Measurements from ENCODE around the gene GPR161.

GPR161 gene

GRCh38 chr1:168112673-168113305 lies 23.9 kb downstream of the GPR161 start:
- Histone ChIP-seq H3K4me2 (no peak overlapping the region), H3K4me1 (ENCODE audit: low read depth, poor library complexity, severe bottlenecking) (no peaks in the 10 kb centered on the region)

GRCh38 chr1:168110896-168111545 lies 25.7 kb downstream of the GPR161 start:
- H3K4me3 ChIP-seq (IDR thresholded peaks at IDR 0.05; ENCODE audit: insufficient read depth, low read depth, low read length): no peak overlapping the region
- H3K79me2 ChIP-seq (ENCODE audit: insufficient read depth, low read depth): no peaks in the 10 kb centered on the region
- H3K27me3 ChIP-seq (ENCODE audit: insufficient read depth, low read depth): no peaks in the 10 kb centered on the region
- no peak overlapping the region for H3K27ac ChIP-seq
- H3K4me1 ChIP-seq (ENCODE audit: low read depth, poor library complexity, severe bottlenecking): no peaks in the 10 kb centered on the region
- H4K20me1 ChIP-seq (ENCODE audit: insufficient read depth): no peaks in the 10 kb centered on the region
- TF ChIP-seq, protein P1, sequence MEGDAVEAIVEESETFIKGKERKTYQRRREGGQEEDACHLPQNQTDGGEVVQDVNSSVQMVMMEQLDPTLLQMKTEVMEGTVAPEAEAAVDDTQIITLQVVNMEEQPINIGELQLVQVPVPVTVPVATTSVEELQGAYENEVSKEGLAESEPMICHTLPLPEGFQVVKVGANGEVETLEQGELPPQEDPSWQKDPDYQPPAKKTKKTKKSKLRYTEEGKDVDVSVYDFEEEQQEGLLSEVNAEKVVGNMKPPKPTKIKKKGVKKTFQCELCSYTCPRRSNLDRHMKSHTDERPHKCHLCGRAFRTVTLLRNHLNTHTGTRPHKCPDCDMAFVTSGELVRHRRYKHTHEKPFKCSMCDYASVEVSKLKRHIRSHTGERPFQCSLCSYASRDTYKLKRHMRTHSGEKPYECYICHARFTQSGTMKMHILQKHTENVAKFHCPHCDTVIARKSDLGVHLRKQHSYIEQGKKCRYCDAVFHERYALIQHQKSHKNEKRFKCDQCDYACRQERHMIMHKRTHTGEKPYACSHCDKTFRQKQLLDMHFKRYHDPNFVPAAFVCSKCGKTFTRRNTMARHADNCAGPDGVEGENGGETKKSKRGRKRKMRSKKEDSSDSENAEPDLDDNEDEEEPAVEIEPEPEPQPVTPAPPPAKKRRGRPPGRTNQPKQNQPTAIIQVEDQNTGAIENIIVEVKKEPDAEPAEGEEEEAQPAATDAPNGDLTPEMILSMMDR (conservative IDR thresholded peaks at IDR 0.05; ENCODE audit: low read depth, low read length): no peak
- H2AFZ ChIP-seq (ENCODE audit: low read depth): no peak overlapping the region
- no peaks in the 10 kb centered on the region for H3K36me3 ChIP-seq (ENCODE audit: insufficient read depth)
- no peak overlapping the region for H3K4me2 ChIP-seq
- H3K9ac ChIP-seq: no peak overlapping the region

More at GRCh38 chr1:168112673-168113305, 23.9 kb downstream of the GPR161 start:
- no peak overlapping the region for H3K4me3 ChIP-seq (IDR thresholded peaks at IDR 0.05; ENCODE audit: insufficient read depth, low read depth, low read length)
- H3K27me3 ChIP-seq (ENCODE audit: insufficient read depth, low read depth): no peaks in the 10 kb centered on the region
- no peaks in the 10 kb centered on the region for H3K79me2 ChIP-seq (ENCODE audit: insufficient read depth, low read depth)
- no peak overlapping the region for H2AFZ ChIP-seq (ENCODE audit: low read depth)
- TF ChIP-seq, protein P1 (conservative IDR thresholded peaks at IDR 0.05; ENCODE audit: low read depth, low read length): no peak
- H3K9ac ChIP-seq: no peak overlapping the region
- no peaks in the 10 kb centered on the region for H3K36me3 ChIP-seq (ENCODE audit: insufficient read depth)
- H4K20me1 ChIP-seq (ENCODE audit: insufficient read depth): no peaks in the 10 kb centered on the region
- H3K27ac ChIP-seq: no peak overlapping the region

GRCh38 chr1:168106274-168106673 lies 30.5 kb downstream of the GPR161 start:
- Histone ChIP-seq H3K27ac (no peak overlapping the region), H2AFZ (ENCODE audit: low read depth) (no peak overlapping the region), H3K4me2 (no peak overlapping the region), H3K36me3 (ENCODE audit: insufficient read depth) (no peaks in the 10 kb centered on the region), H3K27me3 (ENCODE audit: insufficient read depth, low read depth) (no peaks in the 10 kb centered on the region), H3K9ac (no peak overlapping the region), H3K79me2 (ENCODE audit: insufficient read depth, low read depth) (no peaks in the 10 kb centered on the region), H4K20me1 (ENCODE audit: insufficient read depth) (no peaks in the 10 kb centered on the region), H3K4me1 (ENCODE audit: low read depth, poor library complexity, severe bottlenecking) (no peaks in the 10 kb centered on the region), H3K4me3 (IDR thresholded peaks at IDR 0.05; ENCODE audit: insufficient read depth, low read depth, low read length) (no peak overlapping the region)
- TF ChIP-seq, protein P1 (conservative IDR thresholded peaks at IDR 0.05; ENCODE audit: low read depth, low read length): no peak

DNA sequence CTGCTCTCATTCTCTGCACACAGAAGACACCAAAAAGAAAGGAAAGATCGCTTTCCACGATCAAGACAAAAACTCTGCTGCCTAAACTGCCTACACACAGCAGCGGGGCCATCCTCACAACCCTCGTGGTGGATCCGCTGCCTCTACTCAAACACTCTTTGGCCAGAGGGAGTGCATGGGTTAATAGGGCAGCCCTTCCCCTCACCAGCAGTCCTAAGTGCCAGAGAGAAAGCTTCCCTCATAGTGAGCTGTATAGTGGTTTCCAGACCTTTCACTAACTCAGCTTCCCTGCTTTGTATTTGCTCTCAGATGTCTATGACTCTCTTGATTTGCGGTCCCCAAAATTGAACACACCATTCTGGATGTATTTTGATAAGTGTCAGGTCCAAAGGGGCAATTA lies 30.9 kb downstream of the GPR161 start:
- Histone ChIP-seq H2AFZ (ENCODE audit: low read depth) (no peak overlapping the region), H3K27me3 (ENCODE audit: insufficient read depth, low read depth) (no peaks in the 10 kb centered on the region)
- TF ChIP-seq, protein P1 (conservative IDR thresholded peaks at IDR 0.05; ENCODE audit: low read depth, low read length): no peak

More for the DNA sequence above, 30.9 kb downstream of the GPR161 start:
- no peaks in the 10 kb centered on the region for H3K79me2 ChIP-seq (ENCODE audit: insufficient read depth, low read depth)
- H3K4me2 ChIP-seq: no peak overlapping the region
- no peaks in the 10 kb centered on the region for H3K4me1 ChIP-seq (ENCODE audit: low read depth, poor library complexity, severe bottlenecking)
- H3K9ac ChIP-seq: no peak overlapping the region
- no peak overlapping the region for H3K4me3 ChIP-seq (IDR thresholded peaks at IDR 0.05; ENCODE audit: insufficient read depth, low read depth, low read length)
- no peak overlapping the region for H3K27ac ChIP-seq
- H3K36me3 ChIP-seq (ENCODE audit: insufficient read depth): no peaks in the 10 kb centered on the region
- H4K20me1 ChIP-seq (ENCODE audit: insufficient read depth): no peaks in the 10 kb centered on the region

Data from KMS-11 (cell line).